Measurements from ENCODE around the gene ARSJ. TPM values are rescaled to one million over a fixed set of nuclear protein-coding genes. Genes with fewer than 3 reads are reported as not detected.
A peak's percentile ranks its signal among the peaks of the same experiment; 100 is the strongest.

ARSJ gene
- total RNA-seq, 1 experiment from 2014 or later = 8.8 TPM

DNA sequence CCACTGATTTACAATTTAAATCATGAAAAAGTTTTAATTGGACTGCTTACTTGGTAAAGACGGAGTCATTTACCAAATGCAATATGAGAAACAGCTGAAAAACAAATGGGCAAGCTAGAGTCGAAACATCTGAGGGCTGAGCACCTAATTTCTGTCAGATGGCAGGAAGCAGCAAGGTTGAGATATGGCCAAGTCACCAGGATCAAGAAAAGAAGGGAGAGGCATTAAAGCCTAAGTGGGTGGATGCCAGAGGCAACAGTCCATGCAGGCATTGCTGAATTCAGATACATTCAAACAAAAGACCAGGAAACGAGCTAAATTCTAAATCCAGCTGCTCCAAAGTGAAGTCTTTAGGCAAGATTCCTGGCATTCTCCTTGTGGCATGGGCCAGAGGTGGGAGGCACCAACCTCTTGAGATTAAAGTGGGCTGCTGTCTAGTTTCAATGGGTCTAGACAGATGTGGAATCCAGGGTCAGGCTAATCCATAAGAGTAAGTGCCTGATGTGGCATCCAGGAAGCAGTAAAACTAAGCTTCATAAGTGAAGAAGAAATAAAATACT is 8.0 kb upstream of the ARSJ start:
- DNase-seq (ENCODE audit: low spot score) = no peak

DNA sequence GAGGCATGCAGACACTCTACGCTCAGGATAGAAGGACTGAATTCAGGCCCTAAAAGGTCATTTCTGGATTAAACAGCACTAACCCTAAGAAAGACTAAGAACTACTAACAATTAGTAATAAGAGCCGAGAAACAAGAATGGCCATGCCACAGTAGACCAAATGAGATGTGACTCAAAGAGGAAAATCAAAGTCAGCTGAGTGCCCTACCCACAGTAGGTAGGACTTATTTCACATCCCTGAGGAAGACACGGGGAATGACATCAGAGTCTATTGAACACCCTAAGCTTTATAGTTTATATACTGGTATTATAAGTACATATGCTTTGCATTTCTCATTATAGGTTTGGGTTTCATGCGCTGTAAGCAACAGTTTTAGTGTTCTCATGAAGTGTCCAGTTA is 2.7 kb upstream of the ARSJ start:
- no peak for DNase-seq (ENCODE audit: low spot score)

DNA sequence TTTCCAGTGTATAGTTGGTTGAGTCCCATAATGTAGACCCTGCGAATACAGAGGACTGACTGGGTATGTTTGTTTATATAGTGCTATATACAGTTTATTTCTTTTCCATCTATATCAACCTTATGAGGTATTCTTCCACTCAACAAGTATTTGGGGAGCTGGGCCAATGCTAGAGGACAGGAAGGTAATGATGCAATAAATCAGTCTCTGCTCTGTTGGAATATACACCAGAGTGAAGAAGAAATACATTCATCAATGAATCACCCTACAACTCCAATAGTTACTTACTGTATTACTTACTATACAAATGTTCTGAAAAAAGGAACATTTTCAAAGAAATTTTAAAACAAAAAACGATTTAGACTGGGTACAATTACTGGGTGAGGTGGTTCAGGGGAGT is 2.1 kb upstream of the ARSJ start:
- no peak for DNase-seq (ENCODE audit: low spot score)

DNA sequence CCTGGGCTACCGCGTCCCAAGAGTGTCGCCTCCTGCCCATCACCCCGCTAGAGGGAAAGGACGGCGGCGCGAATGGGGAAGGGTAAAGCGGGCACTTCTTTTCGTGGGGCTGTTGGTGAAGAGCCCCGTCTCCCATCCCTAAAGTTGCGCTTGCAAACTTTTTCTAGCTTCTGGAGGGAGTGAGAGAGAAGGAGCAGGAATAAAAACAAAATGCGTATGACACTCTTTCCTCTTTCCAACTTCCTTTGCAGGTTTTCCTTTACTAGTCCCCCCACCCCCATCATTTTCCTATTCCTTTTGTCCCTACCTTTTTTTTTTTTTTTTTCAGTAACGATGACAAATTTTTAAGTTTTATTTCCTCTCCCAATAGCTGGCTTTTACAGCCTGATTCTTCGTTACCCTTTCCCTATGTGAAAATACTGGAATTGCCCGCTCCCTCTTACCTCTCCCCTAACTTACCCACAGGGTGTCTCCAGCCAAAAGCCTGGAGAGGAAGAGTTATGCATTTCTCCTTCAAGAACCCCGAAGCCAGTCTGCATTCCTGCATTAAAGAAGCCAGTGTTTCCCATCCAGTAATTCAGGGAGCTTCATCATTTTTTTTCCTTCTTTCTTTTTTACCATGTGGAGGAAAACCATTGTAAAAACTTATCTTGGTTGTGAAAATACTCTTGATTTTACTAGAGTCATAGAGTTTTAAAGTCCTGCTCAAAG is 613 bp upstream of the ARSJ start:
- no peak for DNase-seq (ENCODE audit: low spot score)

- peak; percentile 12 for DNase-seq (ENCODE audit: low spot score)
These were observed 793 bp downstream of the ARSJ start for GRCh38 chr4:113978561-113979147.

DNA sequence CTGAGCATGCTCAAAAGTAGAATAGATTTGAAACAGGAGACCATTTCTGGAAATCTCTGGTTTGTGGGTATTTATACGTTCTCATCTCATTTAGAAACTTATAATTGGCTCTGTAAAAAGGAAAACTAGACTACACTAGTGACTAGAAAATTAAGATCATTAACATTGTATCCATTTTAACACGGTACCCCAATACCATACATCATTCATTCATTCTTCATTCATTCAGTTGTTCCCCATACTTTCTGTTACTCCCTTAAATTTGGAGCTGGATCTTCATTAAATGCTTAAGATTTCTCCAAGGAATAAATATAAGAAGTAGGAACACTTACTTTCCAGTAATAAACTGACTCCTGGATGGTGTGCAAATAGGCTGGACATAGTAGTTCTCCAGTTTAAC is 1.3 kb downstream of the ARSJ start:
- DNase-seq (ENCODE audit: low spot score) = no peak

- peak; percentile 14 for DNase-seq (ENCODE audit: low spot score)
These were observed 2.0 kb downstream of the ARSJ start for GRCh38 chr4:113977526-113977855.

- DNase-seq (ENCODE audit: low spot score) = no peak
These were observed 2.5 kb downstream of the ARSJ start for GRCh38 chr4:113976741-113977525.

GRCh38 chr4:113975578-113975977 is 3.9 kb downstream of the ARSJ start:
- DNase-seq (ENCODE audit: low spot score) = no peak

- DNase-seq (ENCODE audit: low spot score) = no peak
These were observed 5.0 kb downstream of the ARSJ start for GRCh38 chr4:113974467-113974866.

DNA sequence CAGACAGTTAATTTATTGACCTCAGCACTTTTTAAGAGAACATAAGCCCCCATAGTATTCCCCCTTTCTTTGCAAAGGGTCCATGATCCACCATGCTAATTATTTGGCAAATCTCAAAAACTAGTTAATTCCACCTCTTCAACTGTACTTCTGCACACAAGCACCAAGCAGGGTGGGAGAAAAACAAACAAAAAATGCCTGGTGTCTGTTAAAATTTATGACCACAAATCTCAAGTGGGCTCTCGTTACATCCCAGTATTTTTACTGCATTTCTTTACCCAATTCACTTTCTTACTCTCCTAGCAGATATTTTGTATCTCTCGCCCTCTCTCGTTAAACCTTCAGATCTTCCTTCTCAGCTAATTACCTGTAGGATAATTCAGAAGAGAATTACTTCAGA is 6.1 kb downstream of the ARSJ start:
- no peak for DNase-seq (ENCODE audit: low spot score)

DNA sequence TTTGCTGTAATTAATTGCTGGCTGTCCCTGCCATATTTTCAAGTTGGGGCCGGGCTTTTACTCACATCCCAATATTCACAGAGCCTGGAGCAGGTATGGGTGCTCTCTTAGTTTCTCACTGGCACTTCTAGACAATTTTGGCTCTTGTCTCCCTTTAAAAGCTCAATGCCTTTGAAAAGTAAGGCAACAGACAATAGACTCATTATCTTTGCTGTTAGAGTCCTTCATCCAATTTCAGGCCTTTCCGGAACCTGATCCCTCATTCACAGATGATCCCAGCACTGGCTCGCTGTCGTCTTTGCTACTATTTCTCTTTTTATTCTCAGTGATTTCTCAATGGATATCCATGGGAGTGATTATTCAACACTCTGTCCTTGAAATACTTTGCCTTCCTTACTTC is 6.7 kb downstream of the ARSJ start:
- DNase-seq (ENCODE audit: low spot score) = no peak

- no peak for DNase-seq (ENCODE audit: low spot score)
These were observed 7.6 kb downstream of the ARSJ start for GRCh38 chr4:113971706-113972360.

DNA sequence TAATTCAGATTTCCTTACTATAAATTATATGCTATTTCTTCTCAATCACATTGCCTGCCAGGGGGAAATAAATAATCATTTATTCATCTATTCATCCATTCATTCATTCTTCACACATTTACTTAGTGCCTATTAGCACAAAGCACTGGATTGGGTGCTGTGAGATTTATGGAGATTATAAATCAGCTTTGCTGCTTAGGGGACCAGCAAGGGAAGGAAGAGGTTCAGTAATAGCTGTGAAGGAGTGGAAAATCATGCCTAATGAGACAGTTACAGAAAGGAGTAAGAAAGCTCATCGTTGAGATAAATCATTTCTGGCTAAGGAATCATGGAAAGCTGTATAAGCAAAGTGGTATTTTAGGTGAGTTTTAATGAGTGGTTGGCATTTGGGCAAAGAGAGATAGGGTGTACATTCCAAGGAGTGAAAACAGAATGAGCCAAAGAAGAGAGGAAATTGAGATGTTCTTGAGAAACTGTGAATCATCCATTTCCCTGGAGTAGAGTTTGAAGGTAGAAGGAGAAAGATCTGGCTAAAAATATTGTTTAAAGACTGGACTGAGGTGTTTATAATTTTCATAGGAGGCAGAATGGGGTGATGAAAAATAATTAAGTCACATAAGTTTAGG is 9.6 kb downstream of the ARSJ start:
- peak; percentile 42 for DNase-seq (ENCODE audit: low spot score)

- DNase-seq (ENCODE audit: low spot score) = no peak
These were observed 11.0 kb downstream of the ARSJ start for GRCh38 chr4:113968473-113968872.

DNA sequence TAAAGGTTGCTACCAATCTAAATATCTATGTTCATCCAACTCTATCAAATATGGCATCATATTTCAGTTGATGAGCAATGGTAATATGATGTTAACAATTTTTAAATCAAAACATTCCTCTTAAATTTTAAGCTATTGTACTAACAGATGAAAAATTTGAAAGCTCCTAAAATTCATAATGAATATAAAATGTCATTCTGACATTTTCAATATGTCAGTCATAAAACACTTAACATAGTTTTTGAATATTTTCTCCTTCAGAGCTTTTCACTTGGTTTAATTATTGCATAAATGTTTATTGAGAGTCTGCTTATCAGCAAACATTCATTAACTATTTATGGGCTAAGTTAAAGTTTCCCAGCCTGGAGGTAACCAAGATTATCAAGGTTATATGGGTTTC is 11.8 kb downstream of the ARSJ start:
- DNase-seq (ENCODE audit: low spot score) = no peak

DNA sequence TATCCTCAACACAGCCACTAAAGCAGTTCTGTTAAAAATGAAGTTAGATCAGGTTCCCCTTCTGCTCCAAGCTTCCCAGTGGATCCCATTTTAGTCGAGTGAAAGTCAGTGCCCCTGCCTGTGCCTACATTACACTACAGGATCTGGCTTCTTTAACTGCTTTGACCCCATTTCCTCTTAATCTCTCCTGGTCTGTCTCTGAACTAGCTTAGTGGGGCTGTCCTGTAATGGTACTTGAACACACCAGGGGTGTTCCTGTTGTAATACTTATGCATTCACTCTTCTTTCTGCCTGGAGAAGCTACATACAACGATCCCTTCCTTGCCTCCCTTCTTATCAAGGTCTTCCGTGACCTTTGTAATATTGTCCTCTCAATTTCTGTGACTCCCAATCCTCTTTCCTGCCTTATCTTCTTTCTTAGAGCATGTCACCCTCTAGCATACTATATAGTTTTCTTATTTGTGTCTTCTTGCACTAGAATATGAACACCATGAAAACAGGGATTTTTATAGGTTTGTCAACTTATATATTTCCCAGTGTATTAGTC is 16.7 kb downstream of the ARSJ start:
- DNase-seq (ENCODE audit: low spot score) = no peak

- DNase-seq (ENCODE audit: low spot score) = no peak
These were observed 17.5 kb downstream of the ARSJ start for GRCh38 chr4:113962016-113962347.

- no peak for DNase-seq (ENCODE audit: low spot score)
These were observed 18.6 kb downstream of the ARSJ start for GRCh38 chr4:113960684-113961321.

DNA sequence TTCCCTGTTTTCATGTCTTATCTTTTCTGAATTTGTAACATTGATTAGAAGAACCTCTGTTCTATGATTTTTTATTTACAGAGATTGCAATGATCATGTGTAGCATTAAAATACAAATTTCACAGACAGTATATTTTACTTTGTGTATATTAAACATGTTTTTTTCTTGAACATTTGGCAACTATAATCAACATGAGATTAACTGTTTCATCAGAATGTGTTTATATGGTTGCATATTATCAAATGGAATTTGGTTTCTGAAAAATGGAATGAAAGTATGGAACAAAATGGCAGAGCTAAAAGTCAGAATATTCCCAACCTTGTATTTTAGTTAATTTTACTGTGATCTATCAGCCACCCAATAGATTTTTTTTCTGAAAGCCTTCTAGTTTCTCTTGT is 19.9 kb downstream of the ARSJ start:
- no peak for DNase-seq (ENCODE audit: low spot score)

Data from A172 (cell line).